ENCODE results near the gene PCYT1A. TPM values are rescaled to one million over a fixed set of nuclear protein-coding genes. Genes with fewer than 3 reads are reported as not detected.
A peak's percentile ranks its signal among the peaks of the same experiment; 100 is the strongest.
"Not testable (repeated sequence)": the region's sequence is repeated elsewhere in the genome, so short reads cannot be mapped to it uniquely, and the experiment has no call there.

PCYT1A gene
- total RNA-seq, 4 donors from 2014 or later = 90.5 to 123 (median 99.0) TPM

DNA sequence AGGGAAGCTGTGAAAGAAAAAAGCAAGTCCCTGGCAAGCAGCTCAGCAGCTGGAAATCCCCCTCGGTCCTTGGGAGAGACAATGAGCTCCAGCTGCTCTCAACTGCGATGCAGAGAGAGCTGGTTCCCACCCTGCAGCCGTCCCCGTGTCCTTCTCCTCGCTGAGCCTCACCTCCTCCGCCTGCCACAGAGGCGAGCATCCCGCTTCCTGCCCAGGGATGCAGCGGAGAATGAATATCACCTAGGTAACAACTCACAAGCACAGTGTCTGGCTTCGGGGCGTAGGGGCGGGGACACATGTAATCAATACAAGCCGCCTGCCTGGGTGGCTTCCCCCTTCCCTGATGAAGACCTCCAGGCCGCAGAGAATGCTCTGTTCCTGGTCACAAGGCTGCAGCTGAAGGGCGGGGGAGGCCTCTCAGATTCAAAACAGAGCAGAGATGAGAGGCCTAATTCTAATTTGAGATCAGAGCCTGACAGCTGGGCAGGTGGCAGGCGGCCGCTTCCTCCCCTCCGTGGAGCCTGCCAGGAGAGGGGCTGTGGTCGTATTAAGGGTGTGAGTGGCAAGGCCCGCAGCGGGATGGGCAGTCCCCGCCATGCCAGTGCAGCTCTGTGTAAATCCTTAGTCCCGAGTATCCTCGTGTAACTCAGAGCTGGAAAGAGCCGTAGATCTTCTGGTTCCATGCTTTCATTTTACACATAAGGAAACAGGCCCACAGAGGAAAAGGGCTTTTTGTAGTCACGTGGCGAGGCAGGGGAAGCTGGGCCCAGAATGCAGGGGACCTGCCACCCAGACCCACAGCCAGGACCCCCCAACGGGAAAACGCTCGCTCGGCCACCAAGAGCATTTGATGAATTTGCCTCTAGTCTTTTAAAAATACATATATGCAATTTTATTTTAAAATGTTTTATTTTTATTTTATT, 100.6 kb downstream of the PCYT1A start:
- H3K9me3 ChIP-seq = no peaks in the 10 kb centered on the region
- H3K36me3 ChIP-seq = no peaks in the 10 kb centered on the region
- intact Hi-C loops (cut with DNase I; ENCODE audit: low total_unique reads) = no loop called here
- TF ChIP-seq, protein P1, sequence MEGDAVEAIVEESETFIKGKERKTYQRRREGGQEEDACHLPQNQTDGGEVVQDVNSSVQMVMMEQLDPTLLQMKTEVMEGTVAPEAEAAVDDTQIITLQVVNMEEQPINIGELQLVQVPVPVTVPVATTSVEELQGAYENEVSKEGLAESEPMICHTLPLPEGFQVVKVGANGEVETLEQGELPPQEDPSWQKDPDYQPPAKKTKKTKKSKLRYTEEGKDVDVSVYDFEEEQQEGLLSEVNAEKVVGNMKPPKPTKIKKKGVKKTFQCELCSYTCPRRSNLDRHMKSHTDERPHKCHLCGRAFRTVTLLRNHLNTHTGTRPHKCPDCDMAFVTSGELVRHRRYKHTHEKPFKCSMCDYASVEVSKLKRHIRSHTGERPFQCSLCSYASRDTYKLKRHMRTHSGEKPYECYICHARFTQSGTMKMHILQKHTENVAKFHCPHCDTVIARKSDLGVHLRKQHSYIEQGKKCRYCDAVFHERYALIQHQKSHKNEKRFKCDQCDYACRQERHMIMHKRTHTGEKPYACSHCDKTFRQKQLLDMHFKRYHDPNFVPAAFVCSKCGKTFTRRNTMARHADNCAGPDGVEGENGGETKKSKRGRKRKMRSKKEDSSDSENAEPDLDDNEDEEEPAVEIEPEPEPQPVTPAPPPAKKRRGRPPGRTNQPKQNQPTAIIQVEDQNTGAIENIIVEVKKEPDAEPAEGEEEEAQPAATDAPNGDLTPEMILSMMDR (IDR thresholded peaks at IDR 0.05 in 4 of 5, conservative IDR thresholded peaks at IDR 0.05 in 1 of 5) = no peak
- no peak for TF ChIP-seq POLR2A (IDR thresholded peaks at IDR 0.05)
- in situ Hi-C loops (cut with MboI; ENCODE audit: low sequenced_read_pairs in 4 of 4) = no loop called here
- ATAC-seq = peak; percentile 40 to 71
- DNase-seq = peak in 1 of 2 donors; percentile 37
- H3K4me3 ChIP-seq = peak overlapping the region; percentile 15 to 34 (median 24)
- no peaks in the 10 kb centered on the region for H3K27me3 ChIP-seq
- H3K4me1 ChIP-seq = peaks cover 6 to 8% of the 10 kb centered on the region in 2 donors
- peak overlapping the region; percentile 30 to 69 (median 58) for H3K27ac ChIP-seq

DNA sequence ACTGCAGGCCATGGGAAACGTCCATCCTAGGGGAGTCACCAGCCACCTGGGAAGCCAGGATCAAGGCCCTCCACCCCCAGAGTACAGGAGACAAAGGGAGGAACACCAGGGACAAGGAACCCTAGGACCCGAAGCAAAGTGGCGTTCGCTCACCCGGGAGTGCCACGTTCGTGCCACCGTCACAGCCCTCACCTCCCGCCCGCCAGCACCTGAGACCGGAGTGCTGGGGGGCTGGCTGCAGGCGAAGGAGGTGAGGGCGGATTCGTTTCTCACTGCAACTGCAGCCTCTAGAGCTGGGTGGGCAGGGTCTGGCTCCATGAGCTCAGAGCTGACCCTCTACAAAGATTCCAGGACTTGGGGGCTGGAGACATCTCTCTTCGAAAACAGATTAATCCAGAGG, 102.6 kb downstream of the PCYT1A start:
- no peaks in the 10 kb centered on the region for H3K27me3 ChIP-seq
- no peaks in the 10 kb centered on the region for H3K36me3 ChIP-seq
- H3K4me3 ChIP-seq = no peak overlapping the region
- intact Hi-C loops (cut with DNase I; ENCODE audit: low total_unique reads) = no loop called here
- TF ChIP-seq, protein P1 (IDR thresholded peaks at IDR 0.05 in 4 of 5, conservative IDR thresholded peaks at IDR 0.05 in 1 of 5) = no peak
- no peak for TF ChIP-seq POLR2A (IDR thresholded peaks at IDR 0.05)
- DNase-seq = no peak
- peaks cover 8 to 9% of the 10 kb centered on the region in 2 donors for H3K4me1 ChIP-seq
- in situ Hi-C loops (cut with MboI; ENCODE audit: low sequenced_read_pairs in 4 of 4) = no loop called here
- no peak overlapping the region for H3K27ac ChIP-seq
- no peaks in the 10 kb centered on the region for H3K9me3 ChIP-seq
- ATAC-seq = no peak

DNA sequence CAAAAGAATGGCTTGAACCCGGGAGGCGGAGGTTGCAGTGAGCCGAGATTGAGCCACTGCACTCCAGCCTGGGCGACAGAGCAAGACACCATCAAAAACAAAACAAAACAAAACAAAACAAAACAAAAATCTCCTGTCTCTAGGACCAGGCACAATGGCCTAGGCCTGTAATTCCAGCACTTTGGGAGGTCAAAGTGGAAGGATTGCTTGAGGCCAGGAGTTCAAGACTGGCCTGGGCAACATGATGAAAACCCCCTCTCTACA, 103.4 kb downstream of the PCYT1A start:
- H3K9me3 ChIP-seq; in situ Hi-C loops (cut with MboI; ENCODE audit: low sequenced_read_pairs in 4 of 4); intact Hi-C loops (cut with DNase I; ENCODE audit: low total_unique reads); H3K27ac ChIP-seq; H3K4me3 ChIP-seq; ATAC-seq; H3K27me3 ChIP-seq; DNase-seq; H3K36me3 ChIP-seq: not testable (repeated sequence)
- H3K4me1 ChIP-seq = peaks cover 15 to 17% of the 10 kb centered on the region in 2 donors

DNA sequence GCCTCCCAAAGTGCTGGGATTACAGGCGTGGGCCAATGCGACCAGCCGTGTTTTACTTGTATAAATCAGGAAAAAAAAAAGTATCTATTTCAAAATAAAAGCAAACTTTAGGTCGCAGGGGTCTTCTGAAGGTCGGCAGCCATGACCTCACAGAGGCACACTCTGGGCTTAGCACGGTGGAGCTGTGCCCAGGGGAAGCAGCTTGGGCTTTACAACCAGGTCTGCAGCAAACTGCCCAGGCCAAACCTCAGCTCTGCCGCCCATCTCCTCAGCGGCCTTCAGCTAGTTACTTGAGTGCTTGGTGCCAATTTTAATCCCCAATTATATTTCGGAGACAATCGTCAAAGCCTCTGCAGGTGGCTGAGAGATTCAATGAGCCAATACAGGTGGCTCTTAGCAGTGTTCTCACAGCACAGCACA, 106.4 kb downstream of the PCYT1A start:
- Histone ChIP-seq H3K9me3 (no peaks in the 10 kb centered on the region), H3K36me3 (no peaks in the 10 kb centered on the region), H3K4me3 (no peak overlapping the region), H3K27ac (no peak overlapping the region), H3K27me3 (no peaks in the 10 kb centered on the region), H3K4me1 (peaks cover 14 to 24% of the 10 kb centered on the region in 2 donors)
- intact Hi-C loops (cut with DNase I; ENCODE audit: low total_unique reads) = no loop called here
- DNase-seq (no peak), ATAC-seq (no peak)
- no peak for TF ChIP-seq POLR2A (IDR thresholded peaks at IDR 0.05)
- TF ChIP-seq, protein P1 (IDR thresholded peaks at IDR 0.05 in 4 of 5, conservative IDR thresholded peaks at IDR 0.05 in 1 of 5) = no peak
- in situ Hi-C loops (cut with MboI; ENCODE audit: low sequenced_read_pairs in 4 of 4) = no loop called here

DNA sequence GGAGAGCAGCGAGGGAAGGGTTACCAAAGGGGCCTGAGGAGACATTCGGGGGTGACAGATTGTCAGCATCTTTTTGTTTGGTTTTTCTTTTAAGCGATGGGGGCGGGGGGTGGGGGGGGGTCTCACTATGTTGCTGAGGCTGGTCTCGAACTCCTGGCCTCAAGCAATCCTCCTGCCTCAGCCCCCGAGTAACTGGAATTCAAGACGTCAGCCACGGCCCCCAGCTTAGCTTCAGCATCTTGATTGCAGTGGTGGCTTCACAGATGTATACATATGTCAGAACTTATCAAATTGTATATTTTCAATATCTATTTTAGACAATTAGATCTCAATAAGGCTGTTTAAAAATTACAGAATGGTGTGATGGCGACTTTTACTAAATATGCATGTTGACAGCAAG, 107.2 kb downstream of the PCYT1A start:
- TF ChIP-seq, protein P1 (IDR thresholded peaks at IDR 0.05 in 4 of 5, conservative IDR thresholded peaks at IDR 0.05 in 1 of 5) = no peak
- no peak for TF ChIP-seq POLR2A (IDR thresholded peaks at IDR 0.05)
- intact Hi-C loops (cut with DNase I; ENCODE audit: low total_unique reads) (no loop called here), in situ Hi-C loops (cut with MboI; ENCODE audit: low sequenced_read_pairs in 4 of 4) (no loop called here)
- Histone ChIP-seq H3K9me3 (no peaks in the 10 kb centered on the region), H3K27ac (peak overlapping the region; percentile 73 to 88 (median 78)), H3K4me3 (peak overlapping the region in 1 of 4 donors; percentile 23), H3K4me1 (peaks cover 14 to 24% of the 10 kb centered on the region in 2 donors), H3K27me3 (no peaks in the 10 kb centered on the region), H3K36me3 (no peaks in the 10 kb centered on the region)
- ATAC-seq (no peak), DNase-seq (no peak)

Other genes with a start within 250 kb of the PCYT1A start
- gene TFRC, start 205.6 kb downstream of the PCYT1A start, total RNA-seq = 100 to 1,000 TPM in 1 of 4 donors, 10 to 100 TPM in 3; 23.1 to 162 (median 56.3) TPM
- not detected for gene ZDHHC19, start 76.3 kb downstream of the PCYT1A start, total RNA-seq
- gene SLC51A, start 71.2 kb downstream of the PCYT1A start, total RNA-seq = 1 to 10 TPM in 1 of 4 donors, under 1 TPM in 1, not detected in 2; 0.39 to 1.4 TPM
- gene DYNLT2B, start 30.5 kb upstream of the PCYT1A start, total RNA-seq = 1 to 10 TPM in 2 of 4 donors, not detected in 2; 2.3 to 3.3 TPM
- gene TM4SF19, start 50.7 kb upstream of the PCYT1A start, total RNA-seq = under 1 TPM in 3 of 4 donors, not detected in 1; 0.53 to 0.92 (median 0.65) TPM
- 1 to 10 TPM; 4.2 to 8.0 (median 5.4) TPM for gene UBXN7, start 144.7 kb upstream of the PCYT1A start, total RNA-seq
- gene RNF168, start 216.0 kb upstream of the PCYT1A start, total RNA-seq = 10 to 100 TPM in 3 of 4 donors, 1 to 10 TPM in 1; 6.5 to 14.6 (median 11.0) TPM
- 1 to 10 TPM in 3 of 4 donors, under 1 TPM in 1; 0.46 to 2.2 (median 1.5) TPM for gene SMCO1, start 227.6 kb upstream of the PCYT1A start, total RNA-seq